Gastrocnemius medialis (tissue), 4 donors: ENCODE results near the gene PLCXD3. TPM values are rescaled to one million over a fixed set of nuclear protein-coding genes. Genes with fewer than 3 reads are reported as not detected.

ENCODE experiments used
- ATAC-seq, 2 donors: fragments of 150-250 bp; one replicate each; pipeline ENCODE4 v1.9.1; 2016
- DNase-seq, 2 donors: peaks; one replicate each; pipeline ENCODE4 v3.0.0-alpha.2; 2019
- H3K27ac ChIP-seq, 4 donors: fragments of 200-600 bp; sonication (generic); 1 replicate in 1 of 4; 2 replicates in 3 of 4; pipeline ENCODE4 v1.5.1; 2016 to 2018; ENCODE audit warnings: mild to moderate bottlenecking in 2 of 4, moderate library complexity in 1 of 4
- H3K27me3 ChIP-seq, 3 donors: fragments of 200-600 bp; sonication (generic) in 2 of 3; 1 replicate in 1 of 3; 2 replicates in 2 of 3; pipeline versions ENCODE4 v1.5.1 to v1.6.0; 2016 to 2019; ENCODE audit warnings: mild to moderate bottlenecking in 1 of 3, moderate library complexity in 1 of 3
- H3K36me3 ChIP-seq, 2 donors: fragments of 200-600 bp; sonication (generic) in 1 of 2; one replicate each; pipeline ENCODE4 v1.5.1; 2017 to 2018
- H3K4me1 ChIP-seq, 2 donors: fragments of 200-600 bp; sonication (generic) in 1 of 2; one replicate each; pipeline ENCODE4 v1.5.1; 2016 to 2017; ENCODE audit warnings: mild to moderate bottlenecking in 2 of 2
- H3K4me3 ChIP-seq, 4 donors: fragments of 200-600 bp; sonication (generic) in 3 of 4; 1 replicate in 1 of 4; 2 replicates in 3 of 4; pipeline ENCODE4 v1.5.1; 2016 to 2019; ENCODE audit warnings: mild to moderate bottlenecking in 2 of 4
- H3K9me3 ChIP-seq, 3 donors: fragments of 200-600 bp; sonication (generic) in 2 of 3; 1 replicate in 1 of 3; 2 replicates in 2 of 3; pipeline ENCODE4 v1.5.1; 2016 to 2019
- POLR2A ChIP-seq, 2 donors: fragments of 450-650 bp; IDR thresholded peaks; one replicate each; pipeline ENCODE4 v1.6.1; 2017; ENCODE audit warnings: antibody characterized with exemption in 2 of 2, mild to moderate bottlenecking in 2 of 2, moderate library complexity in 2 of 2
- in situ Hi-C, 4 donors: fragments of 200-750 bp; cut with MboI; loops; one replicate each; pipeline versions ENCODE4 v1.15.0 to v1.8.0; 2017; ENCODE audit warnings: low sequenced_read_pairs in 4 of 4
- intact Hi-C: fragments of 100-400 bp; cut with DNase I; formaldehyde crosslinking; loops from one replicate; pipeline ENCODE4 v1.15.1; 2023; ENCODE audit warnings: low total_unique reads
- total RNA-seq, 4 donors: library from RNA; depleted of rRNA; stranded (reverse); fragments of >200 nt; gene quantifications; one replicate each; pipeline versions ENCODE4 v1.1.0 to v1.2.3, GENCODE V29; 2016
- TF ChIP-seq, protein P1 (sequence below), 5 experiments: fragments of 450-650 bp in 3 of 5; fragments of 200-600 bp in 2 of 5; sonication (generic) in 2 of 5; IDR thresholded peaks in 4 of 5; conservative IDR thresholded peaks in 1 of 5; 1 replicate in 4 of 5; 2 replicates in 1 of 5; pipeline ENCODE4 v1.5.1; 2016 to 2019; ENCODE audit warnings: antibody characterized with exemption in 5 of 5, mild to moderate bottlenecking in 3 of 5, moderate library complexity in 3 of 5

PLCXD3 gene
- total RNA-seq, 4 donors from 2014 or later = 0.49 to 1.2 (median 0.64) TPM

DNA sequence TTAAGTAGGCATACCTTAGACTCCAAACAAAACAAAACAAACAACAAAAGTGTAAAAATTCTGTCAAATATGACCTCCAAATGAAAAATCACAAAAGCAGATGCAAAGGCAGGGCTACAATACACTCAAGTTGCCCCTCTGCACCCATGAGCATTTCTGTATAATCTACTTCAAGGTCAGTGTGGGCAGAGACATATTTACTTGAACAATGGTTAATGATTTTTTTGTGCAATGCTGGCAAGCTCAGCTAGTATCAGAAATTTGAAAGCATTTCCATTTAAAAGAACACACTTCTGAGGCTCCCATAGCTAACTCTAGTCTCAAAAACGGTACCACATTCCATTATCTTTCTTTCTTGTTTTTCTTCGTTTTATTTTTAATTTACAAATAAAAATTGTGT is 57.9 kb downstream of the PLCXD3 start:
- no peak for ATAC-seq
- no peaks in the 10 kb centered on the region for H3K4me1 ChIP-seq
- DNase-seq = no peak
- TF ChIP-seq, protein P1, sequence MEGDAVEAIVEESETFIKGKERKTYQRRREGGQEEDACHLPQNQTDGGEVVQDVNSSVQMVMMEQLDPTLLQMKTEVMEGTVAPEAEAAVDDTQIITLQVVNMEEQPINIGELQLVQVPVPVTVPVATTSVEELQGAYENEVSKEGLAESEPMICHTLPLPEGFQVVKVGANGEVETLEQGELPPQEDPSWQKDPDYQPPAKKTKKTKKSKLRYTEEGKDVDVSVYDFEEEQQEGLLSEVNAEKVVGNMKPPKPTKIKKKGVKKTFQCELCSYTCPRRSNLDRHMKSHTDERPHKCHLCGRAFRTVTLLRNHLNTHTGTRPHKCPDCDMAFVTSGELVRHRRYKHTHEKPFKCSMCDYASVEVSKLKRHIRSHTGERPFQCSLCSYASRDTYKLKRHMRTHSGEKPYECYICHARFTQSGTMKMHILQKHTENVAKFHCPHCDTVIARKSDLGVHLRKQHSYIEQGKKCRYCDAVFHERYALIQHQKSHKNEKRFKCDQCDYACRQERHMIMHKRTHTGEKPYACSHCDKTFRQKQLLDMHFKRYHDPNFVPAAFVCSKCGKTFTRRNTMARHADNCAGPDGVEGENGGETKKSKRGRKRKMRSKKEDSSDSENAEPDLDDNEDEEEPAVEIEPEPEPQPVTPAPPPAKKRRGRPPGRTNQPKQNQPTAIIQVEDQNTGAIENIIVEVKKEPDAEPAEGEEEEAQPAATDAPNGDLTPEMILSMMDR (IDR thresholded peaks at IDR 0.05 in 4 of 5, conservative IDR thresholded peaks at IDR 0.05 in 1 of 5) = no peak
- no peak for TF ChIP-seq POLR2A (IDR thresholded peaks at IDR 0.05)
- intact Hi-C loops (no loop called here), in situ Hi-C loops (no loop called here)
- no peaks in the 10 kb centered on the region for H3K27me3 ChIP-seq
- no peaks in the 10 kb centered on the region for H3K9me3 ChIP-seq
- H3K27ac ChIP-seq = no peak overlapping the region
- no peaks in the 10 kb centered on the region for H3K36me3 ChIP-seq
- no peak overlapping the region for H3K4me3 ChIP-seq

DNA sequence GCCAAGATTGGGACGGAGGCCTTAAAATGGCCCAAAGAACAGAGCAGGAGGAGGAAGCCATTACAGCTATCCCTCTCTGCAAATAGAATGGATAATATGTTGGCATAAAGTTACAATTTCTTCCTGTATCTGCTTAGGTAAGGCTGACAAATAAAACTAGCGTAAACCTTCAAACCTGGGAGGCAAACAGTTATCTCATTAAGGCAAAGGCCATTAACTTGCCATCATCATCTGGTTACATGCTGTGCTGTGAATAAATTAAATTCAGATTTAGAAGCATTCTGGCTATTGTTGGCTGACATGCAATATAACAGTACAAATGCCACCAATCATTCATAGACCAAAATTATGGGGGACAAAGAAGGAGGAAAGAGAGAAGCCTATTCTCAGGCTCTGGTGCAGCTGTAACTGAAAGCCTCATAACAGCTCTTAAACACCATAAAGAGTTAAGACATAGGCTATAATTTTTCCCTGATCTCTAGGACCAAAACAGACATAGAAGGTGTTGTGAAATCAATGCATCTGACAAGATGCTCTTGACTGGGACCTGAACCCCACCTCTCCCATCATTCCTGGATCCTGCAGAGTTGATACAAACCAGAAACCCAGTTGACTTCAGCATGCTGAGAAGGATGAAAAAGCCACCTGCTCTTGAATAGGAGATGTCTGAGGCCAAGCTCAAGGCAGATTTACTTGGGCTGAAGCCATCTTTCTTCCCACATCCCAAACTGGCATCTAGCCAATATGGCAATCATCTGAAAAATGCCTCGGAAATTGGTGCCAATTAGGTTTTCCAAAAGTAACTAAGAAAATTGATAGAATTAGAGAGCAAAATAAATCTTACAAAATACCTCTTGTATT is 62.5 kb downstream of the PLCXD3 start:
- H3K4me1 ChIP-seq = no peaks in the 10 kb centered on the region
- no peaks in the 10 kb centered on the region for H3K9me3 ChIP-seq
- no peak overlapping the region for H3K27ac ChIP-seq
- H3K4me3 ChIP-seq = no peak overlapping the region
- TF ChIP-seq, protein P1 (IDR thresholded peaks at IDR 0.05 in 4 of 5, conservative IDR thresholded peaks at IDR 0.05 in 1 of 5) = no peak
- TF ChIP-seq POLR2A (IDR thresholded peaks at IDR 0.05) = no peak
- intact Hi-C loops (no loop called here), in situ Hi-C loops (no loop called here)
- H3K36me3 ChIP-seq = no peaks in the 10 kb centered on the region
- H3K27me3 ChIP-seq = no peaks in the 10 kb centered on the region
- DNase-seq = no peak
- no peak for ATAC-seq

DNA sequence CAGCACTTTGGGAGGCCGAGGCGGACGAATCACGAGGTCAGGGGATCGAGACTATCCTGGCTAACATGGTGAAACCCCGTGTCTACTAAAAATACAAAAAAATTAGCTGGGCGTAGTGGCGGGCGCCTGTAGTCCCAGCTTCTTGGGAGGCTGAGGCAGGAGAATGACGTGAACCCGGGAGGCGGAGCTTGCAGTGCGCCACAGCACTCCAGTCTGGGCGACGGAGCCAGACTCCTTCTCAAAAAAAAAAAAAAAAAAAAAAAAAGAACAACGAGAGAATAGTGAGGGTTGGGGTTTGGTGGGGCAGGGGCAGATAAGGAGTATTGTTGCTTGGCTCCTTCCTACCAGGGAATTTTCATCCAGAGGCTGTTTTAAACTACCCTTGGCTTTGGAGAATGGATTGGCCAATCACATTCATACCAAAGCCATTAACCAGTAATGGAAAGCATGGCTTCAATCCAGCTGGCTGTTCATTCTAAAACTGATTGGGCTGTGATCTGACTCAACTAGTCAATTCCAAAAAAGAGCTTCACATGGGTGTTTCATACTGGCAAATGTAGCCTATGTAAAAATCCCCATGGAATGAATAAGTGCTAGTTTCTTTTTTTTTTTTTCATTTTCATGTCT is 64.4 kb downstream of the PLCXD3 start:
- H3K27me3 ChIP-seq = no peaks in the 10 kb centered on the region
- H3K9me3 ChIP-seq = no peaks in the 10 kb centered on the region
- in situ Hi-C loops (no loop called here), intact Hi-C loops (no loop called here)
- H3K4me1 ChIP-seq = no peaks in the 10 kb centered on the region
- H3K4me3 ChIP-seq = no peak overlapping the region
- TF ChIP-seq, protein P1 (IDR thresholded peaks at IDR 0.05 in 4 of 5, conservative IDR thresholded peaks at IDR 0.05 in 1 of 5) = no peak
- no peak for TF ChIP-seq POLR2A (IDR thresholded peaks at IDR 0.05)
- no peaks in the 10 kb centered on the region for H3K36me3 ChIP-seq
- DNase-seq (no peak), ATAC-seq (no peak)
- no peak overlapping the region for H3K27ac ChIP-seq

DNA sequence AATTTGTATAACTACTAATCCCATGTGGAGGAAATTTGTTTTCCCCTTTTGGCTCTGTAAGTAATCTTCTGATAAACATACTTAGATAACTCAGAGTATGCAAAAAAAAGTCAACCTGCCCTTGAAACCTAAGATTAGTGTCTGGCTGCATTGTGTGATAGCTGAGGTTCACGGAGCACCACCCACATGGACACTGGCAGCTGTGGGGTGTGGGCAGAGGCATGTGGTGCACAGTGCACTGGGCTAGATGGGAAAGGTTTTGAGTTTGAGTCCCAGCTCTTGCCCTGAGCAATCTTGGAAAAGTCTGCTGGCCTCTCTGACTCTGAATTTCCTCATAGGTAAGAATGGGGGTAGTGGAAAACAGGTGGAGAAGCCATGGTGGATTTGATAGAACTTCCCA is 75.1 kb downstream of the PLCXD3 start:
- H3K36me3 ChIP-seq = no peaks in the 10 kb centered on the region
- H3K9me3 ChIP-seq = no peaks in the 10 kb centered on the region
- no peak for DNase-seq
- H3K4me3 ChIP-seq = no peak overlapping the region
- no peaks in the 10 kb centered on the region for H3K4me1 ChIP-seq
- H3K27me3 ChIP-seq = no peaks in the 10 kb centered on the region
- in situ Hi-C loops = no loop called here
- no peak overlapping the region for H3K27ac ChIP-seq
- ATAC-seq = no peak
- intact Hi-C loops = no loop called here
- TF ChIP-seq POLR2A (IDR thresholded peaks at IDR 0.05) = no peak
- TF ChIP-seq, protein P1 (IDR thresholded peaks at IDR 0.05 in 4 of 5, conservative IDR thresholded peaks at IDR 0.05 in 1 of 5) = no peak
